Natural killer cell (primary cell): ENCODE data around the gene CBARP. TPM values are rescaled to one million over a fixed set of nuclear protein-coding genes. Genes with fewer than 3 reads are reported as not detected.

ENCODE experiments used
- ATAC-seq, 3 donors: fragments of 150-1000 bp in 2 of 3; fragments of 200-7000 bp in 1 of 3; cut with Tn5 transposase; 1 replicate in 1 of 3; 2 replicates in 2 of 3; pipeline ENCODE4 v1.10.0; 2021; ENCODE audit warnings: mild to moderate bottlenecking in 2 of 3, moderate library complexity in 2 of 3
- DNase-seq, 2 donors: peaks; one replicate each; pipeline versions ENCODE4 v3.0.0 to v3.0.0-alpha.2; 2013 to 2021; ENCODE audit warnings: mixed read lengths in 1 of 2
- H3K27ac ChIP-seq: one replicate; pipeline ENCODE4 v1.5.1; 2013; ENCODE audit warnings: mild to moderate bottlenecking, low read length
- H3K27me3 ChIP-seq: one replicate; pipeline ENCODE4 v1.6.1; 2013; ENCODE audit warnings: low read length; ENCODE audit not compliant: control insufficient read depth, insufficient read depth
- H3K36me3 ChIP-seq: one replicate; pipeline ENCODE4 v1.6.1; 2013; ENCODE audit warnings: low read length; ENCODE audit not compliant: control insufficient read depth, insufficient read depth
- H3K4me1 ChIP-seq: one replicate; pipeline ENCODE4 v1.6.1; 2013; ENCODE audit warnings: low read length; ENCODE audit not compliant: control insufficient read depth, insufficient read depth
- H3K4me3 ChIP-seq: one replicate; pipeline ENCODE4 v1.5.1; 2013; ENCODE audit warnings: low read length
- H3K9me3 ChIP-seq: one replicate; pipeline ENCODE4 v1.6.1; 2013; ENCODE audit warnings: low read length; ENCODE audit not compliant: control insufficient read depth, insufficient read depth
- H3K27ac Mint-ChIP-seq, 2 donors: one replicate each; pipeline ENCODE4 v1.8.0; 2022; ENCODE audit warnings: mild to moderate bottlenecking in 2 of 2, mixed read lengths in 2 of 2, moderate library complexity in 1 of 2
- H3K27me3 Mint-ChIP-seq, 2 donors: one replicate each; pipeline ENCODE4 v1.8.0; 2022; ENCODE audit warnings: low read depth in 2 of 2, mixed read lengths in 2 of 2
- H3K36me3 Mint-ChIP-seq: one replicate; pipeline ENCODE4 v1.8.0; 2022; ENCODE audit warnings: mixed read lengths
- H3K4me1 Mint-ChIP-seq, 2 donors: one replicate each; pipeline ENCODE4 v1.8.0; 2022; ENCODE audit warnings: mixed read lengths in 2 of 2
- H3K4me3 Mint-ChIP-seq: one replicate; pipeline ENCODE4 v1.8.0; 2022; ENCODE audit warnings: mild to moderate bottlenecking, moderate library complexity, mixed read lengths
- H3K9me3 Mint-ChIP-seq, 2 donors: one replicate each; pipeline ENCODE4 v1.8.0; 2022; ENCODE audit warnings: mixed read lengths in 2 of 2
- CTCF ChIP-seq: fragments of 200-600 bp; IDR thresholded peaks from one replicate; pipeline ENCODE4 v1.8.0; 2022; ENCODE audit warnings: antibody characterized with exemption
- WGBS: methylation state at CpG from one replicate; pipeline ENCODE4 v1.1.7; 2013; ENCODE audit warnings: missing lambda C conversion rate; ENCODE audit not compliant: insufficient coverage; 5-methylcytosine and 5-hydroxymethylcytosine counted together
- intact Hi-C: fragments of 100-400 bp; cut with micrococcal nuclease; formaldehyde crosslinking; loops from one replicate; pipeline ENCODE4 v1.14.2; 2022
- total RNA-seq, 4 donors: library from RNA; stranded (reverse); fragments of 120-200 nt in 1 of 4; gene quantifications; one replicate each; pipeline versions ENCODE4 v1.2.3 to v1.2.4, GENCODE V29; 2013 to 2022

CBARP gene
- total RNA-seq, 3 donors from 2014 or later (not counting 1 experiment from before 2014, with no cell fraction given): 0.14 to 0.41 TPM; not detected in 1

- Mint-ChIP-seq H3K27me3 (no peaks in the 10 kb centered on the region), H3K4me1 (peaks cover 52 to 69% of the 10 kb centered on the region in 2 donors), H3K27ac (peak overlapping the region; percentile 94 to 97), H3K36me3 (peaks cover 3% of the 10 kb centered on the region), H3K9me3 (no peaks in the 10 kb centered on the region), H3K4me3 (peak overlapping the region; percentile 73)
- Histone ChIP-seq H3K36me3 (peaks cover 25% of the 10 kb centered on the region), H3K9me3 (no peaks in the 10 kb centered on the region), H3K27me3 (no peaks in the 10 kb centered on the region), H3K27ac (no peak overlapping the region), H3K4me1 (peaks cover 83% of the 10 kb centered on the region), H3K4me3 (no peak overlapping the region)
- DNase-seq: peak; percentile 49 to 54
- no peak for TF ChIP-seq CTCF
- no peak for ATAC-seq
- intact Hi-C loops: no loop called here
- 32% methylated on average over 32 of the region's 35 CpGs for WGBS
These were observed 29.8 kb upstream of the CBARP start for GRCh38 chr19:1267477-1268225.

- peak overlapping the region; percentile 12 for H3K4me3 ChIP-seq
- WGBS: under 1% methylated on average over 59 of the region's 59 CpGs
- no peaks in the 10 kb centered on the region for H3K27me3 ChIP-seq
- ATAC-seq (peak; percentile 16 to 49 (median 33)), DNase-seq (peak; percentile 82 to 88)
- H3K4me1 Mint-ChIP-seq: peaks cover 53 to 67% of the 10 kb centered on the region in 2 donors
- H3K4me1 ChIP-seq: peaks cover 83% of the 10 kb centered on the region
- peak overlapping the region; percentile 94 to 97 for H3K27ac Mint-ChIP-seq
- H3K27me3 Mint-ChIP-seq: no peaks in the 10 kb centered on the region
- H3K9me3 Mint-ChIP-seq: no peaks in the 10 kb centered on the region
- TF ChIP-seq CTCF: peak; percentile 99
- H3K9me3 ChIP-seq: no peaks in the 10 kb centered on the region
- H3K4me3 Mint-ChIP-seq: peak overlapping the region; percentile 73
- H3K36me3 ChIP-seq: peaks cover 19% of the 10 kb centered on the region
- intact Hi-C loops: loop anchor here (1.0 kb wide), 2 partner anchors 18 to 23 kb away; no protein-coding TSS in a partner anchor
- no peaks in the 10 kb centered on the region for H3K36me3 Mint-ChIP-seq
- peak overlapping the region; percentile 70 for H3K27ac ChIP-seq
These were observed 29.2 kb upstream of the CBARP start for GRCh38 chr19:1266916-1267476.

GRCh38 chr19:1266129-1266915, 28.5 kb upstream of the CBARP start:
- 2% methylated on average over 84 of the region's 84 CpGs for WGBS
- TF ChIP-seq CTCF: no peak
- H3K4me3 Mint-ChIP-seq: peak overlapping the region; percentile 72
- no peaks in the 10 kb centered on the region for H3K9me3 Mint-ChIP-seq
- Histone ChIP-seq H3K4me3 (peak overlapping the region; percentile 28), H3K36me3 (peaks cover 12% of the 10 kb centered on the region), H3K27me3 (no peaks in the 10 kb centered on the region), H3K4me1 (peaks cover 83% of the 10 kb centered on the region), H3K9me3 (no peaks in the 10 kb centered on the region), H3K27ac (peak overlapping the region; percentile 70)
- no peaks in the 10 kb centered on the region for H3K36me3 Mint-ChIP-seq
- peak; percentile 89 to 91 for DNase-seq
- H3K27me3 Mint-ChIP-seq: no peaks in the 10 kb centered on the region
- intact Hi-C loops: loop anchor here (1.0 kb wide), 2 partner anchors 17 to 22 kb away; no protein-coding TSS in a partner anchor
- H3K4me1 Mint-ChIP-seq: peaks cover 53 to 67% of the 10 kb centered on the region in 2 donors
- peak; percentile 41 to 66 (median 53) for ATAC-seq
- peak overlapping the region; percentile 21 to 97 for H3K27ac Mint-ChIP-seq
